ENCODE results near the gene OSBPL1A.

Gene OSBPL1A

DNA sequence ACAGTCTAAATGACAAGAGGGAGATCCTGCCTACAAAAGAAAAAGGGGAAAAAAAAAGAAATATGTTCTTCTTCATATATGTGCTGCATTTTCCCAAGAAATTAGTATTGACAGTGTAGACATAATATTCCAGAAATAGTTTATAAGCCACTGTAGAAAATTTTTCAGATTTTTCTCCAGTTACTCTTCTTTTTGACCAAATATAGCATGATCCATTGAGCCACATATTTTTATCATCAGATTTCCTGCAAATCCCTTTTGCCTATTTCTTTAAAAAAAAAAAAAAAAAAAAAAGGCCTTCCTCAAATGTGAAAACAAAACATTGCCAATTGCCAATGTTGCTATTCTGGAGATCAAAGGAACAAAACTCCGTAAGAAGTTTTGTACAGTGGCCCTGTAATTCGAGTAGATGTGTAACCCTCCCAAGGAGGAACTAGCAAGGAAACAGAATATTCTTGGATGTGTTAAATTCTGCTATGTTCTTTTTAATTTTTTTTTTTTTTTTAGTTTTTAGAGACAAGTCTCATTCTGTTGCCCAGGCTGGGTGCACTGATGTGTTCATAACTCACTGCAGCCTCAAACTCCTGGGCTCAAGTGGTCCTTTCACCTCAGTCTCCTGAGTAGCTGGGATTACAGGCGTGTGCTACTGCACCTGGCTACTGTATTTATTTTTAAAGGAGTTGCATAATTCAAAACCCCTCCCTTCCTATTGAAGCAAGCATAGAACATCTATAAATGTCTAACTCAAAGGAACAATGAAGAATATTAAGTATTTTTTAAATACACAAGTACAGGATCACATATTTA, 271.3 kb downstream of the OSBPL1A start:
- Histone ChIP-seq H3K4me3 (replicated peaks; ENCODE audit: low read depth, low read length) (no peak overlapping the region), H3K27me3 (replicated peaks; ENCODE audit: control insufficient read depth, insufficient read depth, low read length) (no peaks in the 10 kb centered on the region), H3K36me3 (ENCODE audit: control insufficient read depth, insufficient read depth, low read length) (no peaks in the 10 kb centered on the region; the same call in none of the 2 replicates)
- TF ChIP-seq, protein P1, sequence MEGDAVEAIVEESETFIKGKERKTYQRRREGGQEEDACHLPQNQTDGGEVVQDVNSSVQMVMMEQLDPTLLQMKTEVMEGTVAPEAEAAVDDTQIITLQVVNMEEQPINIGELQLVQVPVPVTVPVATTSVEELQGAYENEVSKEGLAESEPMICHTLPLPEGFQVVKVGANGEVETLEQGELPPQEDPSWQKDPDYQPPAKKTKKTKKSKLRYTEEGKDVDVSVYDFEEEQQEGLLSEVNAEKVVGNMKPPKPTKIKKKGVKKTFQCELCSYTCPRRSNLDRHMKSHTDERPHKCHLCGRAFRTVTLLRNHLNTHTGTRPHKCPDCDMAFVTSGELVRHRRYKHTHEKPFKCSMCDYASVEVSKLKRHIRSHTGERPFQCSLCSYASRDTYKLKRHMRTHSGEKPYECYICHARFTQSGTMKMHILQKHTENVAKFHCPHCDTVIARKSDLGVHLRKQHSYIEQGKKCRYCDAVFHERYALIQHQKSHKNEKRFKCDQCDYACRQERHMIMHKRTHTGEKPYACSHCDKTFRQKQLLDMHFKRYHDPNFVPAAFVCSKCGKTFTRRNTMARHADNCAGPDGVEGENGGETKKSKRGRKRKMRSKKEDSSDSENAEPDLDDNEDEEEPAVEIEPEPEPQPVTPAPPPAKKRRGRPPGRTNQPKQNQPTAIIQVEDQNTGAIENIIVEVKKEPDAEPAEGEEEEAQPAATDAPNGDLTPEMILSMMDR (IDR thresholded peaks at IDR 0.05; ENCODE audit: insufficient read depth, low read length, poor library complexity, severe bottlenecking), result no peak
- no peak for DNase-seq (ENCODE audit: extremely low read depth, insufficient read length)

DNA sequence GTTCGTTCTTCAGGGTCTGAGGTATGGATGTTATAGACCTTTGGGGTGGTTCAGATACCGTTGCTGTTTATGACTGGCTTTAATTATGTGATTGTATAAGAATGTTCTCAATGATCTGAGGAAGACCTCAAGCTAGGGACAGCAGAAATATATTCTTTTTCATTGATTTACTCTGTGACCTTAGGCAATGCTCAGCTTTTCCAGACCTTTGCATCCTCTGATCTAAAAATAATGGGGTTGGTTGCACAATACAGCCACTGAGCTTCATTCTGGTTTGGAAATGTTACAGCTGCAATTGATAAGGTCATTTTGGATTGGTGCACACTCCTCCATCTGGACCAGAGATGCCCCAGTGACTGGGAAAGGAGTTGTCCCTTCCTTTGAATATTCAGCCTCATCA, 276.0 kb downstream of the OSBPL1A start:
- no peaks in the 10 kb centered on the region; the same call in 1 of the 2 replicates for H3K36me3 ChIP-seq (ENCODE audit: control insufficient read depth, insufficient read depth, low read length)
- no peak overlapping the region for H3K4me3 ChIP-seq (replicated peaks; ENCODE audit: low read depth, low read length)
- DNase-seq (ENCODE audit: extremely low read depth, insufficient read length), result no peak
- H3K27me3 ChIP-seq (replicated peaks; ENCODE audit: control insufficient read depth, insufficient read depth, low read length), result no peaks in the 10 kb centered on the region
- TF ChIP-seq, protein P1 (IDR thresholded peaks at IDR 0.05; ENCODE audit: insufficient read depth, low read length, poor library complexity, severe bottlenecking), result no peak

DNA sequence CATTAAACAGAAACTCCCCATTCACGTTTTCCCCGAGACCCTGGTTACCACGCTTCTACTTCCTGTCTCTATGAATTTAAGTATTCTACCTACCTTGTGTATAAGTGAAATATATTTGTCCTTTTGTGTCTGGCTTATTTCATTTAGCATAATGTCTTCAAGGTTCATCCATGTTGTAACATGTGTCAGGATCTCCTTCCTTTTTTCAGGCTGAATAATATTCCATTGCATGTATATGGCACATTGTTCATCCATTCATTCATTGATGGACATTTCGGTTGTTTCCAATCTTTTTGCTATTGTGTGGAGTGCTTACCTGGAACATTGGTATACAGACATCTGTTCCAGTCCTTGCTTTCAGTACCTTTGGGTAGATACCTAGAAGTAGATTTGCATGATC, 276.9 kb downstream of the OSBPL1A start:
- Histone ChIP-seq H3K4me3 (replicated peaks; ENCODE audit: low read depth, low read length) (no peak overlapping the region), H3K27me3 (replicated peaks; ENCODE audit: control insufficient read depth, insufficient read depth, low read length) (no peaks in the 10 kb centered on the region), H3K36me3 (ENCODE audit: control insufficient read depth, insufficient read depth, low read length) (no peaks in the 10 kb centered on the region; the same call in 1 of the 2 replicates)
- TF ChIP-seq, protein P1 (IDR thresholded peaks at IDR 0.05; ENCODE audit: insufficient read depth, low read length, poor library complexity, severe bottlenecking), result no peak
- no peak for DNase-seq (ENCODE audit: extremely low read depth, insufficient read length)

DNA sequence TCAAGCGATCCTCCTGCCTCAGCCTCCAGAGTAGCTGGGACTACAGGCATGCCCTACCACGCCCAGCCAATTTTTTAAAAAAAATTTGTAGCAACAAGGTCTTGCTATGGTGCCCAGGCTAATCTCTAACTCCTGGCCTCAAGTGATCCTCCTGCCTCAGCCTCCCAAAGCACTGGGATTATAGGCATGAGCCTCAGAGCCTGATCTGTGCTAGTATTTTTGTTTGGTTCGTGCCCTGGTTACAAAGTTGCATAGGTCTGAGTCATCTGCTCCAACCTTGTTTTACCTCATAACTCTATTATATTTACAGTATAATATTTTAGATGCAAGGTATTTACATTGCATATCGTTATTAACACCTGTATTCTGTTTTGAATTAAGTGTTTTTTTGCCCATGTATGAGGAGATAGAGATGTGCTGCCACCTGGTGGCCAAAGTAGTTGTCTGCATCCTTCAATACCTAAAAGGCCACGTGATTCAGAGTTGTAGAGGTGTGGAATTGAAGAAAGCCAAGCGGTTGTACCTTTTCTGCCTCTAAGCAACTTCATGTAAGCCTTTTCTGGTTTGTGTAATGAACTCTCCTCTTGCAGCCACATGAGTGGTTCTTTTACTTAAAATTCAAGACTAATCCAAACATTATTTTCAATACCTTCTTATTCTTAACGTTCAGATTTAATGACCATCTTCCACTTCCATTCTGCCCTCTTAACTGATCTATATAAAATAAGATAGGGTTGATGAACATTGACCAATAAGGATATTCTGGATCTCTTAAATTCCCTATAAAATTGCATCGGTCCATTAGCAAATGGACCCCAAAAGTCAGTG, 278.7 kb downstream of the OSBPL1A start:
- TF ChIP-seq, protein P1 (IDR thresholded peaks at IDR 0.05; ENCODE audit: insufficient read depth, low read length, poor library complexity, severe bottlenecking), result peak; percentile 70
- H3K27me3 ChIP-seq (replicated peaks; ENCODE audit: control insufficient read depth, insufficient read depth, low read length), result no peaks in the 10 kb centered on the region
- DNase-seq (ENCODE audit: extremely low read depth, insufficient read length), result peak; percentile 46
- no peaks in the 10 kb centered on the region; the same call in none of the 2 replicates for H3K36me3 ChIP-seq (ENCODE audit: control insufficient read depth, insufficient read depth, low read length)
- H3K4me3 ChIP-seq (replicated peaks; ENCODE audit: low read depth, low read length), result no peak overlapping the region

DNA sequence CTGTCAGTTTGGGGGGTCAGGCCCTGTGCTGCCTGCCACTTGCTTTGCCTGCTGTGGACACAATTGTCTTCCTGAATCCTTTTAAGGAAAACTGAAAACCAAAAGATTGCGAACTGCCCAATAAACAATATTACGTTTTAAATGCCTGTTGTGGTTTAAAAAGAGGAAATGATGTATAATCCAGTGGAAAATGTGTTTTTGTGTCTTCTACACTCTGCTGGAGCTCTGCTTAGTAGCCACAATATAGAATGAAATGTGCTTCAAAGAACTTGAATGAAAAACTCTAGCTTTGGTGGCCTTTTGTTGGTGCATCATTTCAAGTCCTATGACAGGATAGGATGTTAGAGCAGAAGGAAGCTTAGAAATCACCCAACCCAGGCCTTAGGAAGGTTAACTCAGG, 282.0 kb downstream of the OSBPL1A start:
- Histone ChIP-seq H3K27me3 (replicated peaks; ENCODE audit: control insufficient read depth, insufficient read depth, low read length) (no peaks in the 10 kb centered on the region), H3K4me3 (replicated peaks; ENCODE audit: low read depth, low read length) (no peak overlapping the region), H3K36me3 (ENCODE audit: control insufficient read depth, insufficient read depth, low read length) (peaks cover 2% of the 10 kb centered on the region)
- TF ChIP-seq, protein P1 (IDR thresholded peaks at IDR 0.05; ENCODE audit: insufficient read depth, low read length, poor library complexity, severe bottlenecking), result no peak
- DNase-seq (ENCODE audit: extremely low read depth, insufficient read length), result no peak
